ENCODE results near the gene PCBP3. TPM values are rescaled to one million over a fixed set of nuclear protein-coding genes. Genes with fewer than 3 reads are reported as not detected.

The PCBP3 gene
- total RNA-seq, 1 donor from 2014 or later = 4.6 TPM

- Histone ChIP-seq H3K36me3 (no peaks in the 10 kb centered on the region), H3K4me3 (no peak overlapping the region), H3K4me2 (no peak overlapping the region), H3K27me3 (no peaks in the 10 kb centered on the region), H3K4me1 (peaks cover 9% of the 10 kb centered on the region), H3F3A (ENCODE audit: low read depth) (no peaks in the 10 kb centered on the region), H2AFZ (replicated peaks) (no peak overlapping the region), H3K9ac (no peak overlapping the region), H3K79me2 (ENCODE audit: low read depth) (no peaks in the 10 kb centered on the region), H4K20me1 (ENCODE audit: low read depth) (no peaks in the 10 kb centered on the region), H3K27ac (no peak overlapping the region), H3K9me3 (ENCODE audit: low read depth) (no peaks in the 10 kb centered on the region)
- Mint-ChIP-seq H3K36me3 (no peaks in the 10 kb centered on the region), H3K27ac (no peak overlapping the region), H3K9me3 (no peaks in the 10 kb centered on the region), H3K4me1 (peaks cover 29% of the 10 kb centered on the region), H3K4me3 (no peak overlapping the region), H3K27me3 (ENCODE audit: insufficient read depth, low read depth) (no peaks in the 10 kb centered on the region)
- no peak for DNase-seq (ENCODE audit: low spot score)
- TF ChIP-seq EZH2phosphoT487 (IDR thresholded peaks at IDR 0.05) (no peak), EZH2 (IDR thresholded peaks at IDR 0.05) (no peak), CTCF (IDR thresholded peaks at IDR 0.05) (no peak)
Observed at GRCh38 chr21:45872902-45873301, 229.4 kb downstream of the PCBP3 start.

GRCh38 chr21:45873418-45873817 is 229.9 kb downstream of the PCBP3 start:
- TF ChIP-seq EZH2phosphoT487 (IDR thresholded peaks at IDR 0.05) = no peak
- TF ChIP-seq CTCF (IDR thresholded peaks at IDR 0.05) = no peak
- TF ChIP-seq EZH2 (IDR thresholded peaks at IDR 0.05) = no peak
- H3K4me2 ChIP-seq = no peak overlapping the region
- H3K27me3 Mint-ChIP-seq (ENCODE audit: insufficient read depth, low read depth) = no peaks in the 10 kb centered on the region
- no peak overlapping the region for H2AFZ ChIP-seq (replicated peaks)
- H3K27ac Mint-ChIP-seq = no peak overlapping the region
- H3K36me3 Mint-ChIP-seq = no peaks in the 10 kb centered on the region
- no peaks in the 10 kb centered on the region for H3K79me2 ChIP-seq (ENCODE audit: low read depth)
- no peaks in the 10 kb centered on the region for H3F3A ChIP-seq (ENCODE audit: low read depth)
- no peaks in the 10 kb centered on the region for H3K36me3 ChIP-seq
- no peaks in the 10 kb centered on the region for H3K9me3 ChIP-seq (ENCODE audit: low read depth)
- H3K4me3 ChIP-seq = no peak overlapping the region
- no peaks in the 10 kb centered on the region for H3K27me3 ChIP-seq
- H3K9ac ChIP-seq = no peak overlapping the region
- peaks cover 9% of the 10 kb centered on the region for H3K4me1 ChIP-seq
- no peaks in the 10 kb centered on the region for H3K9me3 Mint-ChIP-seq
- no peak overlapping the region for H3K4me3 Mint-ChIP-seq
- no peaks in the 10 kb centered on the region for H4K20me1 ChIP-seq (ENCODE audit: low read depth)
- peaks cover 31% of the 10 kb centered on the region for H3K4me1 Mint-ChIP-seq
- no peak overlapping the region for H3K27ac ChIP-seq
- DNase-seq (ENCODE audit: low spot score) = no peak

- DNase-seq (ENCODE audit: low spot score) = no peak
- Mint-ChIP-seq H3K36me3 (no peaks in the 10 kb centered on the region), H3K9me3 (no peaks in the 10 kb centered on the region), H3K4me1 (peaks cover 34% of the 10 kb centered on the region), H3K4me3 (no peak overlapping the region), H3K27me3 (ENCODE audit: insufficient read depth, low read depth) (no peaks in the 10 kb centered on the region), H3K27ac (no peak overlapping the region)
- Histone ChIP-seq H3K27me3 (no peaks in the 10 kb centered on the region), H3F3A (ENCODE audit: low read depth) (no peaks in the 10 kb centered on the region), H3K27ac (no peak overlapping the region), H3K36me3 (no peaks in the 10 kb centered on the region), H3K4me1 (peaks cover 9% of the 10 kb centered on the region), H3K9me3 (ENCODE audit: low read depth) (no peaks in the 10 kb centered on the region), H3K9ac (no peak overlapping the region), H4K20me1 (ENCODE audit: low read depth) (no peaks in the 10 kb centered on the region), H3K4me3 (no peak overlapping the region), H3K4me2 (no peak overlapping the region), H3K79me2 (ENCODE audit: low read depth) (no peaks in the 10 kb centered on the region), H2AFZ (replicated peaks) (no peak overlapping the region)
- TF ChIP-seq EZH2phosphoT487 (IDR thresholded peaks at IDR 0.05) (no peak), CTCF (IDR thresholded peaks at IDR 0.05) (no peak), EZH2 (IDR thresholded peaks at IDR 0.05) (no peak)
Observed at GRCh38 chr21:45873866-45874265, 230.3 kb downstream of the PCBP3 start.
